KBM-7 (cell line): ENCODE measurements around the gene MAN1A1.
"Not testable (repeated sequence)": the region's sequence is repeated elsewhere in the genome, so short reads cannot be mapped to it uniquely, and the experiment has no call there.

Experiments used
- DNase-seq: peaks from one replicate; pipeline ENCODE4 v3.0.0-alpha.2; 2015
- in situ Hi-C: fragments of 300-500 bp; cut with MboI; formaldehyde crosslinking; loops from 2 replicates; pipeline ENCODE4 v1.14.3; 2020; ENCODE audit warnings: low sequenced_read_pairs, low pct_unique_long_range_greater_than_20kb, mixed read lengths

MAN1A1 gene

DNA sequence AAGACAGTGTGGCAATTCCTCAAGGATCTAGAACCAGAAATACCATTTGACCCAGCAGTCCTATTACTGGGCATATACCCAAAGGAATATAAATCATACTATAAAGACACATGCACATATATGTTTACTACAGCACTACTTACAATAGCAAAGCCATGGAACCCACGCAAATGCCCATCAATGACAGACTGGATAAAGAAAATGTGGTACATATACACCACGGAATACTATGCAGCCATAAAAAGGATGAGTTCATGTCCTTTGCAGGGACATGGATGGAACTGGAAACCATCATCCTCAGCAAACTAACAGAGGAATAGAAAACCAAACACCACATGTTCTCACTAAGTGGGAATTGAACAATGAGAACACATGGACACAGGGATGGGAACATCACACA lies 180.2 kb downstream of the MAN1A1 start:
- in situ Hi-C loops, DNase-seq: not testable (repeated sequence)

- in situ Hi-C loops: no loop called here
- no peak for DNase-seq
These were observed 183.4 kb downstream of the MAN1A1 start for GRCh38 chr6:119166024-119166784.

- DNase-seq: peak; percentile 24
- in situ Hi-C loops: no loop called here
These were observed 186.6 kb downstream of the MAN1A1 start for GRCh38 chr6:119163006-119163405.

DNA sequence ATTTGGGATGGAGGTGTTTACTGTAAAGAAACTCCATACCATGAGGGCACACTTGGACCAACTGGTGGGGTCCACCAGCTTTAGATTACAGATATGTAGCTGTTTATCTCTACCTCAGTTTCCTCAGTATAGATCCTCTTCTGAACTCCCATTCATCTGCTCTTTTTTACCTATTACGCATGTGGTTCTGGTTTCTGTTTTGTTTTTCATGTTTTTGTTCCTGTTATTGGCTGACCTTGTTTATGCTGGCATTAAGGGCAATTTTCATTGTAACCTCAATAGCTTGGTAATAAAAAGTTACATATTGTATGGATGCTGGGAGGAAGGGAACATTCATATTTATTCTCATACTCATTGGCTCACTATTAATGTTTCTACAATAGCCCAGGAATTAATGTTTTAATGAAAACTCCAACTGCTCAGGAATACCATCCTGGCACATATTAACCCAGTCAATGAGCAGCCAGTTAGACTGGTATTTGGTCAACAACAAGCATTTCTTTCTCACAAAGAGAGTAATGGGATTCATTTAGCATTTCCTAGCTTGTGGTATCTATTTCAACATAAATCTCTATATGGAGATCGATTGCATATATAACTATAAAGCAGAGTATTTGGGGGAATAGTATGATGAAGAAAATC lies 187.3 kb downstream of the MAN1A1 start:
- DNase-seq: no peak
- in situ Hi-C loops: no loop called here

DNA sequence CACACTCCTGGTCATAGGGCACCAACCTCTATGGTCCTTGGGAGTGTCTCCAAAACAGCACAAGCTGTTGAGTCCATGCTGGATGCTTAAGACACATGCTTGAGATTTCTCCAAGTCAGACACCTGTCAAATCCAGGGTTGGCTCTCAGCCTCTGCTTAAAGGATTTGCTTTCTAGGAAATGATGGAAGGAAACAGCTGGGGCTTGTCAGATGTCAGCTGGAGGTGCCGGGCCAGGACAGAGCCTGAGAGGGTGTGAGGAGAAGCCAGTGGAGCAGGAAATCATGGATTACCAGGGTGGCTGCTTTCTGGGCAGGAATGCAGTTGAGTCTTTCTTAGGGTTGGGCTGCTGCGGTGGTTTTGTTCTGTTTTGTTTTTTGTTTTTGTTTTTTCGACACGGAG lies 188.1 kb downstream of the MAN1A1 start:
- no peak for DNase-seq
- in situ Hi-C loops: no loop called here

DNA sequence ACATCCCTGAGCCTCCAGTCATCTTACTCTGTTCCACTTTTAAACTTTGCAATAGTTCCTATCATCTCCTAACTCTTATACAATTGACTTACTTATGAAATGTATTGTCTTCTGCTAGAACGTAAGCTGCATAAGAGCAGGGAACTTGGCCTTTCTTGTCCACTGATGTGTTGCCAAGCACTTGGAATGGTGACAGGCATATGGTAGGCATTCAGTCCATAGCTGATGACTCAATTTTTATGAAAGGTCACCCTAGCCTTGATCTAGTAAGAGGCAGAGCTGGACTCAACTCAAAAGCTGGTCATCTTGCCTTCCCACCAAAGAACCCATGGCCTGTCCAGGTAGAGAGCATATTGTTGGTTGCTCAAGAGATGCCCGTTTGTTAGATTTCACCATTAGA lies 188.7 kb downstream of the MAN1A1 start:
- in situ Hi-C loops: no loop called here
- DNase-seq: no peak

GRCh38 chr6:119158057-119158848 lies 191.3 kb downstream of the MAN1A1 start:
- in situ Hi-C loops: no loop called here
- no peak for DNase-seq

DNA sequence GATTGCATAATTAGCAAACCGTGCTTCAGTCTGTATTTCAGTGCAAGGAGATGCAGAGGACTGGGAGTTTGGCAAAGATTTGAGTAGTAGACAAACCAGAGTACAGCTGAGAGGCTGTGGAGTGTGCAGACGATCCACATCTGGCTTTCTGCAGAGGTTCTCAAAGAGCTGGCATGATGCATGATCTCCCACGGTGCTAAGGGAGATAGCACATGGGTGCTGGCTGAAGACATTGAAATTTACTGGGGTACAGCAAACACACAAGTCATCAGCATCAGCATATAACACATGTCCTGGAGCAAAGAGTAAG lies 192.1 kb downstream of the MAN1A1 start:
- no peak for DNase-seq
- in situ Hi-C loops: no loop called here

DNA sequence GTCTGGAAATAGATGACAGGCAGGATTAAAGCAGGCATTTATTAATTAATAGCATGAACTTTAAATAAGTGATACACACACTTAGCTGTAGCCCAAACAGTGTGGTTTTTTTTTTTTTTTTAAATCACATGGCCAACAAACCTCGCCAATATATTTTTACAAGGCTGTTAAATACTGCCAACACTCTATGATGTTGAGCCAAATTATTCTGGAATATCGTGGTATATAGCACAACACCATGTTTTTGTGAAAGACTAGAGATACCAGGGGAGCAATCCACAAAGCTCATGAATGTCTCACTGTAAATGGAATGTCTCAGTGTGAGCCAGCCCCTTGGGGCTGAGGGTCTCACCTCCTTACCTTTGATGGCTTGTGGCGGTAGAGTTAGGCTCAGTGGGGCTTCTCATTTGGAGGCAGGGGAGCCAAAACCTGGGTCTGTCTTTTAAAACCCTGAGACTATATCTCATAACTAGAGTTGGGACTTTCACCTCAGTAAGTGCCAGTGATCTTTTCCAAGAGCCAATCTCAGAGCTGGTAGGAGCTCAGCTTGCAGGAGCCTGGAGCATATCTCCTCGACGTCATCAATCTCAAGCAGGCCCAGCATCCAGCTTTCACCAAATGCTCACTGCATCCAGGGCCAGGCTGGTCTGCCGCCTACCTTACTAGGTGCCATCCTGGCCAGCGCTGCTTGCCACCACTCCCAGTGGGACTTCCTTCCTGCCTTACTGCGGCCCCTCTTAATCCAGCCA lies 192.6 kb downstream of the MAN1A1 start:
- DNase-seq: no peak
- in situ Hi-C loops: no loop called here

GRCh38 chr6:119156082-119156481 lies 193.5 kb downstream of the MAN1A1 start:
- in situ Hi-C loops: not testable (repeated sequence)

DNA sequence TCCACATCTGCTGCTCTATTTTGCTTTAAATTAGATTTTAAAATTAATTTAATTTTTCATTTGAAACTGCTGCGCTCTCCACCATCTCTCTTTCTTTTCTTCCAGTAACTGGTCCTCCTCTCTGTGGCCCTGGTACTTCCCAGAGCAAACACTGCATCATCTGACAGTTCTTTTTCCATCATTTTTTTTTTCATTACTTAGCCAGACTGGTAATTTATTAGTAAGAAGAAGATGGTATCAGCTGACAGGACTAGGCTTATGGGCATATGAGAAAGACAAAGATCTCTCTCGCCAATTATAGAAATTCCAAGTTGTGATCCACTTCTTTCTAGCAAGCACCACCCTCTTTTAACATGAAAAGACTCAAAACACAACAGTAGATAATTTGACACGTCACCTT lies 197.4 kb downstream of the MAN1A1 start:
- DNase-seq: no peak
- in situ Hi-C loops: no loop called here

More at GRCh38 chr6:119156082-119156481, 193.5 kb downstream of the MAN1A1 start:
- not testable (repeated sequence) for DNase-seq

GRCh38 chr6:119148825-119149525 lies 200.6 kb downstream of the MAN1A1 start:
- in situ Hi-C loops: loop anchor here (25.0 kb wide), 2 partner anchors 313 to 588 kb away; no protein-coding TSS in a partner anchor

GRCh38 chr6:119148098-119148824 lies 201.3 kb downstream of the MAN1A1 start:
- peak; percentile 73 for DNase-seq
- in situ Hi-C loops: loop anchor here (25.0 kb wide), 2 partner anchors 314 to 589 kb away; no protein-coding TSS in a partner anchor

More at GRCh38 chr6:119148825-119149525, 200.6 kb downstream of the MAN1A1 start:
- DNase-seq: no peak

DNA sequence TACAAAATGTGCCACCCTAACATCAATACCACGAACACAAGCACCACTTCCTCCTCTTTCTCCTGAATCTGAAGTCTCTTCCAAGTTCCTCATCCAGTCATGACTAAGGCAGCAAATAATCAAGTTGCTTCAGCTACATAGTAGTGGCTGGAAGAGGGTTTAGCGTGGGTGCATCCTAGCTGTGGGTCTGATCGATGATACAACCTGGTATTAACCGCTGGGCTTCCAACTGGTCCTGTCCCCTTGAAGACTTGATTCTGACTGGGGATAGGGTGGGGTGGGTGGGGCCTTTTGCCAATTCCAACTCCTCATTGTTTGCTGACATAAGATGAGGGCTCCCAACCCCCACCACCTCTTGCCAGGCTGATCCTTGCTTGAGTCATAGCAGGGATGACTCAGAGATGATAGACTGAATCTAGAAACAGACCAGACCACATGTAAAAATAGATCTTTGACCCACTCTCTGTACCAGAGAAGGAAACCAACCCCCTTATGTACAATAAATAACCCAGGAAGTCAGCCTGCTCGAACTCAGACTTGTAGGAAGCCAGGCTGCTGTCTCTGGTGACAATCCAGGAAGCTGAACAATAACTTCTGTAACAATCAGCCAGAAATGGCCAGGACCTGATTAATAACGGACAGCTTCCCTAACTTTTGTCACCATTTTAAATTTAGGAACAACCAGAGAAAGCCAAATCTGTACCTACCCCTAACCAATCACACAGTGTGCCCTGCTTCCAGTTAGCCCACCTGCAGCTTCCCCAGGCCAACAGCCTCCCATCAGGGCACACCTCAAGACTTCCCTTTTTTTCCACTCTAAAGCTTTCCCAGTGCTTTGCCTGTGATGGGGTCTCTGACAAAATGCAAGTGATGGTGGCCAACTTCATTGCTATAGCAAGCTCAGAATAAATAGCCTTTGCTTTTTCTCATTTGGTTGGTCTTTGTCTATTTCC lies 202.2 kb downstream of the MAN1A1 start:
- peak; percentile 83 for DNase-seq
- in situ Hi-C loops: loop anchor here (25.0 kb wide), 2 partner anchors 315 to 590 kb away; no protein-coding TSS in a partner anchor

GRCh38 chr6:119145111-119145510 lies 204.4 kb downstream of the MAN1A1 start:
- in situ Hi-C loops: loop anchor here (25.0 kb wide), 2 partner anchors 317 to 592 kb away; no protein-coding TSS in a partner anchor
- peak; percentile 85 for DNase-seq

DNA sequence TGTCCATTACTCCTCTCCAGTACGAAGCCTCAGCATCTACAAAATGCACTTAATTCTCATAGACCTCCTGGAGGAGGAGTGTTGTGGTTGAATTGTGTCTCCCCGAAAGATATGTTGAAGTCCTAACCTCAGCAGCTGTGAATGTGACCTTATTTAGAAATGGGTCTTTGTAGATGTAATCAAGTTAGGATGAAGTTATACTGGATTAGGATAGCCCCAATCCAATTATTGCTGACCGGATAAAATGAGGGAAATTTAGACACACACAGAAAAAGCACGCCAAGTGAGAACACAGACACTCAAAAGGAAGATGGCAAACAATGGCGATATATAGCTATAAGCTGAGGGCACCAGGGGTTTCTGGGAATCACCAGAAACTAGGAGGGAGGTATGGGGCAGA lies 206.9 kb downstream of the MAN1A1 start:
- in situ Hi-C loops: loop anchor here (25.0 kb wide), 2 partner anchors 320 to 595 kb away; no protein-coding TSS in a partner anchor
- DNase-seq: no peak

GRCh38 chr6:119142041-119142440 lies 207.5 kb downstream of the MAN1A1 start:
- in situ Hi-C loops: loop anchor here (25.0 kb wide), 2 partner anchors 320 to 595 kb away; no protein-coding TSS in a partner anchor
- no peak for DNase-seq
